ENCODE results near the gene NLRC5. TPM values are rescaled to one million over a fixed set of nuclear protein-coding genes. Genes with fewer than 3 reads are reported as not detected.
A peak's percentile ranks its signal among the peaks of the same experiment; 100 is the strongest.

NLRC5 gene
- polyA plus RNA-seq, 1 experiment, result 19.2 TPM

- DNase-seq (ENCODE audit: low read depth), result no peak
- POLR2A ChIA-PET, result no interaction called here
- Histone ChIP-seq H3K27me3 (ENCODE audit: control insufficient read depth, insufficient read depth, low read length) (no peaks in the 10 kb centered on the region), H3K4me3 (ENCODE audit: low read depth, low read length) (no peak overlapping the region), H3K36me3 (ENCODE audit: control insufficient read depth, insufficient read depth, low read length) (no peaks in the 10 kb centered on the region)
- TF ChIP-seq CTCF (IDR thresholded peaks at IDR 0.05; ENCODE audit: insufficient read depth, low read depth, low read length), result no peak
- CTCF ChIA-PET, result interaction anchor here (0.7 to 1.5 kb wide), 2 partner anchors 16 to 75 kb away, joined by 3 to 4 read pairs; no protein-coding TSS in a partner anchor
These were observed 20.4 kb downstream of the NLRC5 start for GRCh38 chr16:57009643-57010170.

GRCh38 chr16:57012353-57012752 lies 23.0 kb downstream of the NLRC5 start:
- Histone ChIP-seq H3K4me3 (ENCODE audit: low read depth, low read length) (no peak overlapping the region), H3K36me3 (ENCODE audit: control insufficient read depth, insufficient read depth, low read length) (no peaks in the 10 kb centered on the region), H3K27me3 (ENCODE audit: control insufficient read depth, insufficient read depth, low read length) (no peaks in the 10 kb centered on the region)
- CTCF ChIA-PET, result no interaction called here
- POLR2A ChIA-PET, result no interaction called here
- no peak for DNase-seq (ENCODE audit: low read depth)
- no peak for TF ChIP-seq CTCF (IDR thresholded peaks at IDR 0.05; ENCODE audit: insufficient read depth, low read depth, low read length)

- TF ChIP-seq CTCF (IDR thresholded peaks at IDR 0.05; ENCODE audit: insufficient read depth, low read depth, low read length), result no peak
- POLR2A ChIA-PET, result no interaction called here
- H3K27me3 ChIP-seq (ENCODE audit: control insufficient read depth, insufficient read depth, low read length), result no peaks in the 10 kb centered on the region
- no peak overlapping the region for H3K4me3 ChIP-seq (ENCODE audit: low read depth, low read length)
- CTCF ChIA-PET, result interaction anchor here (0.5 kb wide), 1 partner anchor 387 kb away, joined by 3 read pairs; no protein-coding TSS in a partner anchor
- peaks cover 3% of the 10 kb centered on the region; the same call in 1 of the 2 replicates for H3K36me3 ChIP-seq (ENCODE audit: control insufficient read depth, insufficient read depth, low read length)
- DNase-seq (ENCODE audit: low read depth), result peak; percentile 78
These were observed 23.9 kb downstream of the NLRC5 start for GRCh38 chr16:57013229-57013628.

- Histone ChIP-seq H3K27me3 (ENCODE audit: control insufficient read depth, insufficient read depth, low read length) (no peaks in the 10 kb centered on the region), H3K36me3 (ENCODE audit: control insufficient read depth, insufficient read depth, low read length) (peaks cover 3% of the 10 kb centered on the region; the same call in 1 of the 2 replicates), H3K4me3 (ENCODE audit: low read depth, low read length) (no peak overlapping the region)
- ChIA-PET CTCF (no interaction called here), POLR2A (no interaction called here)
- no peak for TF ChIP-seq CTCF (IDR thresholded peaks at IDR 0.05; ENCODE audit: insufficient read depth, low read depth, low read length)
- DNase-seq (ENCODE audit: low read depth), result no peak
These were observed 24.5 kb downstream of the NLRC5 start for GRCh38 chr16:57013902-57014301.

GRCh38 chr16:57016301-57016700 lies 26.9 kb downstream of the NLRC5 start:
- TF ChIP-seq CTCF (IDR thresholded peaks at IDR 0.05; ENCODE audit: insufficient read depth, low read depth, low read length), result no peak
- Histone ChIP-seq H3K36me3 (ENCODE audit: control insufficient read depth, insufficient read depth, low read length) (peaks cover 9% of the 10 kb centered on the region), H3K4me3 (ENCODE audit: low read depth, low read length) (no peak overlapping the region), H3K27me3 (ENCODE audit: control insufficient read depth, insufficient read depth, low read length) (no peaks in the 10 kb centered on the region)
- no peak for DNase-seq (ENCODE audit: low read depth)
- ChIA-PET POLR2A (no interaction called here), CTCF (interaction anchor here (1.0 kb wide), 2 partner anchors 11 to 17 kb away, joined by 3 read pairs; no protein-coding TSS in a partner anchor)

Data from BJ (cell line).